HCT116 (cell line): ENCODE results near the gene MYRF.

Source experiments
- CEBPB ChIP-seq: IDR thresholded peaks from 2 replicates; pipeline ENCODE4 v1.6.1; 2012; ENCODE audit warnings: low read depth
- CTCF ChIP-seq, 3 experiments: fragments of 200-600 bp in 1 of 3; sonication (generic) in 1 of 3; IDR thresholded peaks in 2 of 3; conservative IDR thresholded peaks in 1 of 3; 2 replicates each; pipeline ENCODE4 v1.5.1; 2012 to 2017; ENCODE audit warnings: low read depth in 2 of 3, low read length in 2 of 3, antibody characterized with exemption in 1 of 3, borderline replicate concordance in 1 of 3, control low read depth in 1 of 3, mild to moderate bottlenecking in 1 of 3, mixed read lengths in 1 of 3, mixed run types in 1 of 3, moderate library complexity in 1 of 3; ENCODE audit not compliant: insufficient read depth in 1 of 3
- ELF1 ChIP-seq: IDR thresholded peaks from 2 replicates; pipeline ENCODE4 v1.6.1; 2012; ENCODE audit warnings: low read depth, borderline replicate concordance
- EZH2 ChIP-seq: fragments of 200-600 bp; sonication (generic); IDR thresholded peaks from 2 replicates; pipeline ENCODE4 v1.6.1; 2017; ENCODE audit warnings: antibody characterized with exemption, mixed run types
- MAX ChIP-seq: IDR thresholded peaks from 2 replicates; pipeline ENCODE4 v1.6.1; 2012
- RAD21 ChIP-seq: IDR thresholded peaks from 2 replicates; pipeline ENCODE4 v1.6.1; 2012; ENCODE audit warnings: low read depth, mild to moderate bottlenecking
- REST ChIP-seq: IDR thresholded peaks from 2 replicates; pipeline ENCODE4 v1.6.1; 2012; ENCODE audit warnings: low read depth
- SIN3A ChIP-seq: IDR thresholded peaks from 2 replicates; pipeline ENCODE4 v1.6.1; 2012; ENCODE audit warnings: low read depth
- ZBTB33 ChIP-seq: IDR thresholded peaks from 2 replicates; pipeline ENCODE4 v1.6.1; 2011; ENCODE audit warnings: mild to moderate bottlenecking, low read length, moderate library complexity; ENCODE audit not compliant: insufficient replicate concordance; ENCODE audit errors: extremely low read depth

GRCh38 chr11:61812736-61813411 is 60.4 kb downstream of the MYRF start:
- TF ChIP-seq CTCF (IDR thresholded peaks at IDR 0.05 in 2 of 3, conservative IDR thresholded peaks at IDR 0.05 in 1 of 3; ENCODE audit: borderline replicate concordance in 1 of 3, insufficient read depth in 1 of 3, low read depth in 2 of 3, low read length in 2 of 3) = no peak
- TF ChIP-seq SIN3A = no peak
- TF ChIP-seq CEBPB = no peak
- no peak for TF ChIP-seq REST
- no peak for TF ChIP-seq RAD21
- no peak for TF ChIP-seq ZBTB33
- TF ChIP-seq ELF1 = no peak
- no peak for TF ChIP-seq MAX
- TF ChIP-seq EZH2 = no peak
